ENCODE results near the gene LRRC74B.

Gene LRRC74B

DNA sequence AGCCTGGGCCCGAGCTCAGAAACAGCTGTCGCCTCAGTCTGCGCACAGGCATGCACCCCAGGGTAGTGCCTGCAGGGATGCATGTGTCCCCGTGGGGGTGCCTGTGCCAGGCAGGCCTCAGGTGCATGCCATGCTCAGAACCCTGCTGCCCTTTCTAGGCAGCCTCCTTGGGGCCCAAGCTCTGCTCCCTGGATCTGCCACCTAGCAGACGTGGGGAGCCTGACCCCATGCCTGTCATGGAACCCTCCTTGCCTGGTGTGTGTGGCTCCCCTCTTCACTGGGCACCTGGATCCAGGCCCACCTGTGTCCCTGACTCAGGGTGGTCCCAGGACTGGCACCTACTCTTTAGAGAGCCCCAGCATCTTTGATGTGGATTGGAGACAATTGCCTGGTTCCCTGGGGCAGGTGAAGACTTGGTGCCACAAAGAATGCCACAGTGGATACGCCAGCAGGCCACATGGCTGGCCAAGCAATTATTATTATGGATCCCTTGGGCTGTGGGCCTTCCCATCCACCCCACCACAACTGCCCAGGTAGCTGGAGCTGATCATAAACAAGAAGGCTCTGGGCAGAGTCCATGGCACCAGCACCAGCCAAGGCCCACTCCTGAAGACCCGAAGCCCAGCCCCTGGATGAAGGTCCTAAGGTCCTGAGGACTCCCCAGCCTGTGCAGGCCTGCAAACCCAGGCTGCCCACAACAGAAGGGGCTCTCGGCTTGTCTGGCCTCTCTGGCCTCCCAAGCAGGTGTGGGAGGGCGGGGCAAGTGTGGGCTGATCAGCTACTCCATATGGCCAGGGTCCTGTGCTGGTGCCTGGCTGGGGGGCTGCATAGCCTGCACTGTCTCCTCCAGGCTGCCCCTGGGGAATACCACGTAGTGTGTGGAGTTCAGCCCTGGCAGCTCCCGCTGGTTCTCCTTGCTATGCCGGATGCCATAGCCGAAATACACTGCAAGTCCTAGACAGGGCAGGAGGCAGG lies 17.2 kb upstream of the LRRC74B start:
- Histone ChIP-seq H3K4me3 (ENCODE audit: low read length) (no peak overlapping the region), H3K36me3 (ENCODE audit: control insufficient read depth, insufficient read depth, low read length, severe bottlenecking) (no peaks in the 10 kb centered on the region), H3K9me3 (ENCODE audit: control insufficient read depth, low read length) (no peaks in the 10 kb centered on the region), H3K27me3 (replicated peaks; ENCODE audit: control insufficient read depth, insufficient read depth, low read length) (peaks cover 47% of the 10 kb centered on the region), H3K4me1 (ENCODE audit: control insufficient read depth, insufficient read depth, low read length) (peaks cover 15% of the 10 kb centered on the region), H3K9ac (ENCODE audit: low read length) (no peak overlapping the region)
- DNase-seq (ENCODE audit: low read depth), result no peak

DNA sequence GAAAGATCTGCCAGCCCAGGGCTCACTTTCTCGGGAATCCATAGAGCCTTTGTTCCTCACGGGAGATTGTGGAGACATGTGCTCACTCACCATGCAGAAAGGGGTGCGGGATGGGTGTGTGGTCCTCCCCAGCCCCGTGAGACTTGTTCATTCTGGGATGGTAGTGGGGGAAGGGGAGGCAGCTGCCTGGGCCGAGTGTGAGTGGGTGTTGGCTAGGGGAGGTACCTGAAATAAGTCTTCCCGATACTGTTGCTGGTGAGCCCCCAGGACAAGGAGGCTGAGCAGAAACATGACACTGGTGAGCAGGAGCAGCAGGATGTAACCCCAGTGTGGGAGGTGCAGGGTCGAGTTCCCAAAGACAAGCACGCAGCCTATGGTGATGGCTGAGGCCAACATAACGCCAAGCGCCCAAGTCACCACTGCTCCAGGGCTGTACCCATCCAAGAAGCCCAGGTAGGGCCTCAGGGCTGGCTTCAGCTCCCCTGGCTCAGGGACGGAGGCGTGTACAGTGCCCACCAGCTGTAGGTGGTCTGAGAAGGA lies 16.2 kb upstream of the LRRC74B start:
- no peak for DNase-seq (ENCODE audit: low read depth)
- peaks cover 47% of the 10 kb centered on the region for H3K27me3 ChIP-seq (replicated peaks; ENCODE audit: control insufficient read depth, insufficient read depth, low read length)
- peaks cover 20% of the 10 kb centered on the region for H3K4me1 ChIP-seq (ENCODE audit: control insufficient read depth, insufficient read depth, low read length)
- H3K4me3 ChIP-seq (ENCODE audit: low read length), result no peak overlapping the region
- no peak overlapping the region for H3K9ac ChIP-seq (ENCODE audit: low read length)
- H3K36me3 ChIP-seq (ENCODE audit: control insufficient read depth, insufficient read depth, low read length, severe bottlenecking), result no peaks in the 10 kb centered on the region
- H3K9me3 ChIP-seq (ENCODE audit: control insufficient read depth, low read length), result no peaks in the 10 kb centered on the region

DNA sequence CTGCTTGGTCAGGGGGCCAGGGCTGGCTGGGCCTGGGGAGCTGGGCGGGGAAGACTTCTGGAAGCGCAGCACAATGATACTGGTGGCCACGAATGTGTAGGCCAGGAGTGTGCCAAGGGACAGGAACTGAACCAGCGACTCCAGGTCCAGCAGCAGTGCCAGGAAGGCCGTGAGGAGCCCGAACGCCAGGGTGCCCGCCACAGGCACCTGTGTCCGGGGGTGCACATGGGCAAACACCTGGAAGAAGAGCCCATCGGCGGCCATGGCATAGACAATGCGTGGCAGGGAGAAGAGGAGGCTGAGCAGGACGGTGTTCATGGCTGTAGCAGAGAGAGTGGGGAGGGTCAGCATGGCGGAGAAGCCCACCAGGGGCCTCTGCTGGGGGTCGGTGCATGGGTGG lies 15.7 kb upstream of the LRRC74B start:
- no peak overlapping the region for H3K9ac ChIP-seq (ENCODE audit: low read length)
- H3K4me3 ChIP-seq (ENCODE audit: low read length), result no peak overlapping the region
- no peaks in the 10 kb centered on the region for H3K36me3 ChIP-seq (ENCODE audit: control insufficient read depth, insufficient read depth, low read length, severe bottlenecking)
- no peak for DNase-seq (ENCODE audit: low read depth)
- H3K27me3 ChIP-seq (replicated peaks; ENCODE audit: control insufficient read depth, insufficient read depth, low read length), result peaks cover 47% of the 10 kb centered on the region
- H3K4me1 ChIP-seq (ENCODE audit: control insufficient read depth, insufficient read depth, low read length), result peaks cover 23% of the 10 kb centered on the region
- H3K9me3 ChIP-seq (ENCODE audit: control insufficient read depth, low read length), result no peaks in the 10 kb centered on the region

DNA sequence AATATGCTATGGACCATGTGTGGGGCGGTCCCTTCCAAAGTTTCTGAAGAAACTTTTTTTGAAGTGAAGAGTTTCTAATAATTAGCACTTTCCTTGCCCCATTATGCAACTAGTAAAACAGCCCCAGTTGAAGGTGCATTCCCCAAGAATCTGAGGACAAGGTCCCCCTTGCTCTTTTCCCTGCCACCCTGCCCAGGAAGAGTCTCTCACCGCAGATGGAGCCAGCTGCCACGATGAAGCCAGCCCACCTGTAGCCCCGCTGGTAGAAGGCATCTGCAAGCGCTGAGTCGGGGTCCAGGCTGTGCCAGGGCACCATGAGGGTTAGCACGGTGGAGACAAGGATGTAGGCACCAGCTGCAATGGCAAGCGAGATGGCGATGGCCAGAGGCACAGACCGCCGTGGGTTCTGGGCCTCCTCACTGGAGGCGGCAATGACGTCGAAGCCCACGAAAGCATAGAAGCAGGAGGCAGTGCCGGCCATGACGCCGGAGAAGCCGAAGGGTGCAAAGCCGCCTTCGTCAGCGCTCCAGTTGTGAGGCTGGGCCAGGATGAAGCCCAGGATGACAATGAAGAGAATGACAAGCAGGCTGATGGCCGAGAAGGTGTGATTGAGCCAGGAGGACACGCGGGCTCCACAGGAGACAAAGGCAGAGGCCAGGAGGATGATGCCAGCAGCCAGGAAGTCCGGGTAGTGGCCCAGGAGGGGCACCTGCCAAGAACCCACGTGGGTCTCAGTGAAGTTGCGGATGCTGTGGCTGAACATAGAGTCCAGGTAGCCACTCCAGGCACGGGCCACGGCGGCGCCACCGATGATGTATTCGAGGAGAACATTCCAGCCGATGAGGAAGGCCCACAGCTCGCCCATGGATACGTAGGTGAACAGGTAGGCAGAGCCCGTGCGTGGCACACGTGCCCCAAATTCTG lies 14.9 kb upstream of the LRRC74B start:
- Histone ChIP-seq H3K27me3 (replicated peaks; ENCODE audit: control insufficient read depth, insufficient read depth, low read length) (peaks cover 43% of the 10 kb centered on the region), H3K9ac (ENCODE audit: low read length) (no peak overlapping the region), H3K9me3 (ENCODE audit: control insufficient read depth, low read length) (no peaks in the 10 kb centered on the region), H3K4me1 (ENCODE audit: control insufficient read depth, insufficient read depth, low read length) (peaks cover 29% of the 10 kb centered on the region), H3K4me3 (ENCODE audit: low read length) (no peak overlapping the region), H3K36me3 (ENCODE audit: control insufficient read depth, insufficient read depth, low read length, severe bottlenecking) (no peaks in the 10 kb centered on the region)
- DNase-seq (ENCODE audit: low read depth), result no peak

DNA sequence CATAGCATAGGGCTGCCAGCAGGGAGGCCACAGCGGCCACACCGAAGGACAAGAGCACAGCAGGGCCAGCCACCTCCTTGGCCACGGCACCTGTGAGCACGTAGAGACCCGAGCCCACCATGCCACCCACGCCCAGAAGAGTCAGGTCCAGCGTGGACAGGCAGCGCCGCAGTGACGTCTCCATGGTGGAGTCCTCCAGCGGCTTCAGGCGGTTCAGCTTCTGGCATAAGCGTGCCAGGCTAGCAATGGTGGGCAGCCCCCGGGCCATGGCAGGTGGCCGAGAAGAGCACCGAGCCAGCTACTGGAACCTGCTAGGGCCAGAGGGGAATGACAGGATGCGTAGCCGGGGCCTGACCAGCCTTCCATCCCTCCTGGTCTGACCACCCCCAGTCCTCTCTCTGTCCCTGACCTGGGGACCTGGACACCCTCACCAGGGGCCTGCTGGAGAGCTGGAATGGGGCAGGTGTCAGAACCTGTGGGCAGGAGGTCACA lies 14.2 kb upstream of the LRRC74B start:
- DNase-seq (ENCODE audit: low read depth), result no peak
- no peak overlapping the region for H3K4me3 ChIP-seq (ENCODE audit: low read length)

DNA sequence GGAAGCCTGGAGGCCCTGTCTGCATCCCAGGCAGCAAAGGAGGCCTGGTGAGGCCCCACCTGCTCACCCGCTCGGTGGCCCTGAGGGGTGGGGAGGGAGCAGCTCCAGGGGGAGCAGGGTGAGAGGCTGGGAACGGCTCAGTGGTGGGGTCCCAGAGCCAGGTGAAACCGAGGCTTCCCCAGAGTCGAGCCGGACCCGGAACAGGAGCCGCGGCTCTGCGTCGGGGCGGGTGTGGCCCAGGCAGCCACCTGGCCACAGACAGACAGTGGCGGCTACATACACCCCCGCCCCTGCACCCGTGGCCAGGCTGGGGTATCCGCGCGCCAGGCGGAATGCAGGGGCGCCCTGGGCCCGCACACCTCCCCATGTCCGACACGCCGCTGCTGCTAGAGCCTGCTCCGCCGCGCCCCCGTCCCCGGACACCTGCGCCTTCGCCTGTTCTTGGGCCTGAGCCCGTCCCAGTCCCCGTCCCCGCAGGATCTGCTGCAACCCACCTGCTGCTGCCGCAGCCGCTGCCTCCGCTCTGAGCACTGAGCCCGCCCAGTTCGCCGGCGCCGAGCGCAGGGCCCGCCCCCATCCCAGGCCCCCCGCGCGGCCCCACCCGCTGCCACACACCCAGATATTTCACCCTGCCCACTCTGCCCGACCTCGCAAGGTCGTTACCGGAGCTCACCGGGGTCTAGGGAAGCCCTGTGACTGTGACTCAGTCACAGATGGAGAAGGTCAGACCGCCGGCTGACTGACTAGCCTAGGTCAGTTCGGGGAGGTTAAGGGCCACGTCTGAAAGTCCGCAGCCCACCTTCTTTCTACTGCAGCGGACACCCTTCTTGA lies 13.5 kb upstream of the LRRC74B start, which contains the start of gene SLC7A4:
Gene SLC7A4 (minus strand): TSS at position 525 of the 831 bp plus-strand sequence. CDS start 749 bp downstream, outside the sequence.
- Histone ChIP-seq H3K36me3 (ENCODE audit: control insufficient read depth, insufficient read depth, low read length, severe bottlenecking) (no peaks in the 10 kb centered on the region), H3K9me3 (ENCODE audit: control insufficient read depth, low read length) (no peaks in the 10 kb centered on the region), H3K27me3 (replicated peaks; ENCODE audit: control insufficient read depth, insufficient read depth, low read length) (peaks cover 37% of the 10 kb centered on the region), H3K9ac (ENCODE audit: low read length) (no peak within 1 kb of the TSS), H3K4me3 (ENCODE audit: low read length) (peak within 1 kb of the TSS; percentile 26), H3K4me1 (ENCODE audit: control insufficient read depth, insufficient read depth, low read length) (peaks cover 30% of the 10 kb centered on the region)
- no peak for DNase-seq (ENCODE audit: low read depth)

More for the DNA sequence above, 14.2 kb upstream of the LRRC74B start:
- H3K27me3 ChIP-seq (replicated peaks; ENCODE audit: control insufficient read depth, insufficient read depth, low read length), result peaks cover 38% of the 10 kb centered on the region
- peaks cover 29% of the 10 kb centered on the region for H3K4me1 ChIP-seq (ENCODE audit: control insufficient read depth, insufficient read depth, low read length)
- H3K9me3 ChIP-seq (ENCODE audit: control insufficient read depth, low read length), result no peaks in the 10 kb centered on the region
- no peaks in the 10 kb centered on the region for H3K36me3 ChIP-seq (ENCODE audit: control insufficient read depth, insufficient read depth, low read length, severe bottlenecking)
- no peak overlapping the region for H3K9ac ChIP-seq (ENCODE audit: low read length)

DNA sequence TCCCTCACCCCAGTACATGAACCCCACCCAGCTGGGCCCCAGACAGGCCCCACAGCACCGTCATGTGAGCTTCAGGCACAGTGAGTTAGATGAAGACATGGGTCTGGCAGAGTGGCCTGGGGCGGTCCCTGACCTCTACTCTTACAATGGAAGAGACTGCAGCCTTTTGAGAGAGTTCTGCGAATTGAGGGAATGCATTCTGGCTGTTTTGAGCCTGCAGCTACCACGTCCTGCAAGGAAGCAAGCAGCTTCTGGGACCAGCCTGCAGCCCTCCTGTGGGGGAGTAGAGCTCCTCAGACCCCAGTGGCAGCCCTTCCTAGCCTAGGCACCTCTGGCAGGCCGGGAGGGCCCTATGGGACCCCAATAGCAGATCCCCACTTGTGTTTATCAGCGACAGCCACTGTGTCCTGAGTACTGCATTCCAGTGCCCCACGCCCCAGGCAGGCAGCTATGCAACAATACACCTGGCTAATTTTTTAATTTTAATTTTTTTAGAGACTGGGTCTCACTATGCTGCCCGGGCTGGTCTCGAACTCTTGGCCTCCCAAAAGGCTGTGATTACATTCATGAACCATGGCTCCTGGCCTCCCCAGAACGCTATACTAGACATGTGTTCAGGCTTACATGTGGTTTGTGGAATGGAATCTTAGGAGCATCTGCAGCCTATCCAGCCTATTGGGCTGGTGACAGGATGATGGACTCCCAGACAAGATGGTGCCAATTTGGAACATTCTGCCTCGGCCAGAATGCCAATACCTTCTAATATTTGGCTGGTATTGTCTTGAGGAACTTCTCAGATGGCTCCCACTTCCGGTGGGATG lies 12.7 kb upstream of the LRRC74B start:
- Histone ChIP-seq H3K4me1 (ENCODE audit: control insufficient read depth, insufficient read depth, low read length) (peaks cover 37% of the 10 kb centered on the region), H3K9me3 (ENCODE audit: control insufficient read depth, low read length) (no peaks in the 10 kb centered on the region), H3K9ac (ENCODE audit: low read length) (no peak overlapping the region), H3K4me3 (ENCODE audit: low read length) (peak overlapping the region; percentile 26), H3K27me3 (replicated peaks; ENCODE audit: control insufficient read depth, insufficient read depth, low read length) (peaks cover 30% of the 10 kb centered on the region), H3K36me3 (ENCODE audit: control insufficient read depth, insufficient read depth, low read length, severe bottlenecking) (no peaks in the 10 kb centered on the region)
- DNase-seq (ENCODE audit: low read depth), result no peak

DNA sequence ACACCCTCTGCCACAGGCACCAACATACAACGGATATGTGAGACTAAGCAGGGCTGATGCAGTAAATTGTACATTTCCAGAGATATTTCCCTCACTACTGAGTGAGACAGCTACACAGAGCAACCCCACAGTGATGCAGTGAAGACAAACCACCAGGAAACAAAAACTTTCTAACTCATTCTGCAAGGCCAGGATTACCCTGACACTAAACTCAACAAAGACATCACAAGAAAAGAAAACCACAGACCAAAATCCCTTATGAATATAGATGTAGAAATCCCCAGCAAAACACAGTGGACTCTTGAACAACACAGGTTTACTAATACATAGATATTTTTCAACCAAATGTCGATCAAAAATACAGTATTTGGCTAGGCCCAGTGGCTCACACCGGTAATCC lies 11.9 kb upstream of the LRRC74B start:
- DNase-seq (ENCODE audit: low read depth), result no peak
- Histone ChIP-seq H3K9ac (ENCODE audit: low read length) (no peak overlapping the region), H3K27me3 (replicated peaks; ENCODE audit: control insufficient read depth, insufficient read depth, low read length) (peaks cover 26% of the 10 kb centered on the region), H3K4me1 (ENCODE audit: control insufficient read depth, insufficient read depth, low read length) (peaks cover 44% of the 10 kb centered on the region), H3K9me3 (ENCODE audit: control insufficient read depth, low read length) (no peaks in the 10 kb centered on the region), H3K36me3 (ENCODE audit: control insufficient read depth, insufficient read depth, low read length, severe bottlenecking) (no peaks in the 10 kb centered on the region), H3K4me3 (ENCODE audit: low read length) (no peak overlapping the region)

DNA sequence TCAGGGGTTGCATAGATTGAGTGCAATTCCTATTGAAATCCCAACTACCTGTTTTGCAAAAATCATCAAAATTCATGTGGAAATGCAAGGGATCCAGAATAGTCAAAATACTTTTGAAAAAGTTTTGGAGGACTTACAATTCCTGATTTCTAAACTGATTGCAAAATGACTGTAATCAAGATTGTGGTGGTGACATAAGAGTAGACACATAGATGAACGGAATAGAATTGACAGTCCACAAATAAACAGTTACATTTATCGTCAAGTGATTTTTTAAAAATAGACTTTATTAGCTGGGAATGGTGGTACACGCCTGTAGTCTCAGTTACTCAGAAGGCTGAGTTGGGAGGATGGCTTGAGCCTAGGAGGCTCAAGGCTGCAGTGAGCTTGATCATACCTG lies 10.8 kb upstream of the LRRC74B start:
- H3K36me3 ChIP-seq (ENCODE audit: control insufficient read depth, insufficient read depth, low read length, severe bottlenecking), result no peaks in the 10 kb centered on the region
- H3K9ac ChIP-seq (ENCODE audit: low read length), result no peak overlapping the region
- DNase-seq (ENCODE audit: low read depth), result no peak
- no peaks in the 10 kb centered on the region for H3K9me3 ChIP-seq (ENCODE audit: control insufficient read depth, low read length)
- H3K4me1 ChIP-seq (ENCODE audit: control insufficient read depth, insufficient read depth, low read length), result peaks cover 44% of the 10 kb centered on the region
- H3K4me3 ChIP-seq (ENCODE audit: low read length), result no peak overlapping the region
- H3K27me3 ChIP-seq (replicated peaks; ENCODE audit: control insufficient read depth, insufficient read depth, low read length), result peaks cover 18% of the 10 kb centered on the region

DNA sequence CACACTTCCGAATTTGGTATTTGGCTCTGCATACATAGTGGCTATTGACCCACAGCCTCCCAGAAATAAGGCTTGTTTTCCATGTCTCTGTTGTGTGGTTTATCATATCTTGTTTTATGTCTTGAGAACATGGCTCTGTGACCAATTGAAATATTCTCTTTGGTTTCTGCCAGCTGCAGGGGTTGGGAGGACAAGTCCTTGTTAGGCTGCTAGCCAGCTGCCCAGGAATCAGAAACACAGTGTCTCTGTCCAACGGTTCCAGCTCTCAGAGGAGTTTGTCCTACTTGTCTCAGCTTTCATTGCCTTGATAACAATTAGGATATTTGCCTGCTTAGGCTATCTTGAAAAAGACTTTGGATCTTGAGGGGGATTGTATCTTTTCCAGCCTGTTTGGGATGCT lies 7.3 kb upstream of the LRRC74B start:
- no peak overlapping the region for H3K4me3 ChIP-seq (ENCODE audit: low read length)
- H3K9ac ChIP-seq (ENCODE audit: low read length), result peak overlapping the region; percentile 47
- H3K4me1 ChIP-seq (ENCODE audit: control insufficient read depth, insufficient read depth, low read length), result peaks cover 31% of the 10 kb centered on the region
- no peaks in the 10 kb centered on the region for H3K9me3 ChIP-seq (ENCODE audit: control insufficient read depth, low read length)
- DNase-seq (ENCODE audit: low read depth), result peak; percentile 69
- H3K36me3 ChIP-seq (ENCODE audit: control insufficient read depth, insufficient read depth, low read length, severe bottlenecking), result no peaks in the 10 kb centered on the region
- no peaks in the 10 kb centered on the region for H3K27me3 ChIP-seq (replicated peaks; ENCODE audit: control insufficient read depth, insufficient read depth, low read length)

All from adipocyte (in vitro differentiated cells).